HG02642 (cell line): ENCODE measurements around the gene EED.
"Not testable (repeated sequence)": the region's sequence is repeated elsewhere in the genome, so short reads cannot be mapped to it uniquely, and the experiment has no call there.

Experiments used
- ATAC-seq: cut with Tn5 transposase; IDR thresholded peaks from one replicate; pipeline ENCODE4 v1.9.1; 2021; ENCODE audit warnings: mild to moderate bottlenecking; ENCODE audit not compliant: unreplicated experiment, poor library complexity

The EED gene

GRCh38 chr11:86218125-86219084, 26.1 kb upstream of the EED start:
- ATAC-seq: peak; percentile 39

- ATAC-seq: peak; percentile 71
Measured at GRCh38 chr11:86219311-86220193, 25.0 kb upstream of the EED start.

GRCh38 chr11:86220653-86221052, 23.9 kb upstream of the EED start:
- no peak for ATAC-seq

DNA sequence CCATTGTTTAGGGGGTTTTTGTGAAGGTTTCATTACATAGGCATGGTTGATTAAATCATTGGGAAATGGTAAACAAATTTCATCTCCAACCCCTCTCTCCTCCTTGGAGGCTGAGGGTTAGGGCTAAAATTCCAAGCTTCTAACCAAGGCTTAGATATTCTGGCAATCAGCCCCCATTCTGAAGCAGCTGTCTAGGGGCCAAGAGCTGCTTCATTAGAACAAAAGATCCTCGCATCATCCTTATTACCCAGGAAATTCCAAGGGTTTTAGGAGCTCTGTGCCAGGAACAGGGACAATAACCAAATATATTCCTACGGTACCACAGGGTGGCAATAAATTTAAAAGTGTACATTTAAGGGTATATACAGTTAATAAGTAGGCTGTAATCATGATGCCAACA, 22.5 kb upstream of the EED start:
- ATAC-seq: no peak

GRCh38 chr11:86224575-86224974, 20.0 kb upstream of the EED start:
- not testable (repeated sequence) for ATAC-seq

DNA sequence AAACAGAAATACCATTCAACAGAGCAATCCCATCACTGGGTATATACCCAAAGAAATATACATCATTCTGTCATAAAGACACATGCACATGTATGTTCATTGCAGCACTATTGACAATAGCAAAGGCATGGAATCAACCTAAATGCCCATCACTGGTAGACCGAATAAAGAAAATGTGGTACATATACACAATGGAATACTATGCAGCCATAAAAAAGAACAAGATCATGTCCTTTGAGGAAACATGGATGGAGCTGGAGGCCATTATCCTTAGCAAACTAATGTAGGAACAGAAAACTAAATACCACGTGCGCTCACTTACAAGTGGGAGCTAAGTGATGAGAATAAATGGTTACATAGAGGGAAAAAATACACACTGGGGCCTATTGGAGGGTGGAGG, 19.2 kb upstream of the EED start:
- not testable (repeated sequence) for ATAC-seq

DNA sequence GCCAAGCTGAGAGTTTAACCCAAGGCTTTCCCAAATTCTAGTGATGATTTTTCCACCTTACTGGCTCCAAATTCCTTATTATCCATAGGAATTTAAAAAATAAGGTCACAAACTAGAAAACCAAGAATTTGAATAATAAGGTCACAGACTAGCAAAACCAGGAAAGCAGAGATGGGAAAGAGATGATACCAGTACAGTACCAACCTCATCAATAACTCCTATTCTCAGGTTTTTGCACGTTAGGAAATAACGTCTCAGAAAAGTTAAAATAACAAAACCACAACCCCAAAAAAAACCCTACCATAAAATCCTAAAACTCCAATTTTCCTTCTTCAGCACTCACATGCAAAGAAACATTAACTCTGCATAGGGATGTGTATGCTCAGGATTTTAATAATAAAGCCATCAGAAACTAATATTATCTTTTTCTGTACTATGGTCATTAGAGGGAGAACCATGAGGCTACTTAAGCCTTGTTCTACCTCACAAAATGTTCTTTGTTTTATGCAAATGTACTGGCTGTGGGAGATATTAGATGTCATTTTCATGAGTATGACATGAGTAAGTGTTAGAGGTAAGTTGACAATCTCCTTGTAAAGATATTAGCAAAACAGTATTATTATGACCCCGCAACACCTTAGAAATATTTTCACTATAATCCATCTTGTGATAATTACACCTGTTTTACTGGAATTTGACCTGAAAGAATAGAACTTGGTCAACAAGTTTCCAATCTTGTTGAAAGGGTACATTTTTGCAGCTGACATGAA, 16.1 kb upstream of the EED start:
- no peak for ATAC-seq

DNA sequence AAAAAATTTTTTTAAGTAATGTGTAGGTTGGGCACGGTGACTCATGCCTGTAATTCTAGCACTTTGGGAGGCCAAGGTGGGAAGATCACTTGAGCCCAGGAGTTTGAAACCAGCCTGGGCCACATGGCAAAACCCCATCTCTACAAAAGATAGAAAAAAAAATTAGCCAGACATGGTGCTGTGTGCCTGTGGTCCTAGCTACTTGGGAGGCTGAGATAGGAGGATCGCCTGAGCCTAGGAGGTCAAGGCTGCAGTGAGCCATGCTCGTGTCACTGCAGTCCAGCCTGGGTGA, 15.6 kb upstream of the EED start:
- ATAC-seq: not testable (repeated sequence)

DNA sequence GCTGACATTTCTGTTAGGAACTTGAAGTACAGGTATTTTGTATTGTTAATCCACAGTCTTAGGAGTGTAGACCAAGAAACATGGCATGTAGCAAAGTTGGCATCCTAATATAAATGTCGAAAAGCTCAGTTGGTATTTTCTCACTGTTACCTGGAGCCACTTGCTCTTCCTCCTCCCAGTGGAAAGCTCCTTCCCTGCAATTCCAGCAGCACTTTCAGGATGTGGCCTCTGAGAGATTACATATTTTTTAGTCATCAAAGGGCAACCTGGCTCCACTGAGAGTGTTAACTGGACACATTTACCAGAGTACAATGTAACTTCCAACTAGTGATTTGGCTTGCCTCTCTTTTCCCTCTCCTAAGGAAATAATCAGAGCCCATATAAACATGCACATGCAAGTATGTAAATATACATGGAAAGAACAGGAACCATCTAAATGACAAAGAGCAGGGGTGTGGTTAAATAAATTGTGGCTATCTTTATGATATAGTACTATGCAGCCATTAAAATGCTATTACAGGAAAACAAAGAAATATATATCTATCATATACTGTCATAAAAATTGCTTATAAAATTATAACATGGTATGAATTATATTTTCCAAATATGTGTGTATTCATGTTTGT, 14.3 kb upstream of the EED start:
- ATAC-seq: no peak

- ATAC-seq: no peak
Measured at GRCh38 chr11:86230921-86231434, 13.6 kb upstream of the EED start.

- ATAC-seq: no peak
Measured at GRCh38 chr11:86232556-86232955, 12.0 kb upstream of the EED start.

DNA sequence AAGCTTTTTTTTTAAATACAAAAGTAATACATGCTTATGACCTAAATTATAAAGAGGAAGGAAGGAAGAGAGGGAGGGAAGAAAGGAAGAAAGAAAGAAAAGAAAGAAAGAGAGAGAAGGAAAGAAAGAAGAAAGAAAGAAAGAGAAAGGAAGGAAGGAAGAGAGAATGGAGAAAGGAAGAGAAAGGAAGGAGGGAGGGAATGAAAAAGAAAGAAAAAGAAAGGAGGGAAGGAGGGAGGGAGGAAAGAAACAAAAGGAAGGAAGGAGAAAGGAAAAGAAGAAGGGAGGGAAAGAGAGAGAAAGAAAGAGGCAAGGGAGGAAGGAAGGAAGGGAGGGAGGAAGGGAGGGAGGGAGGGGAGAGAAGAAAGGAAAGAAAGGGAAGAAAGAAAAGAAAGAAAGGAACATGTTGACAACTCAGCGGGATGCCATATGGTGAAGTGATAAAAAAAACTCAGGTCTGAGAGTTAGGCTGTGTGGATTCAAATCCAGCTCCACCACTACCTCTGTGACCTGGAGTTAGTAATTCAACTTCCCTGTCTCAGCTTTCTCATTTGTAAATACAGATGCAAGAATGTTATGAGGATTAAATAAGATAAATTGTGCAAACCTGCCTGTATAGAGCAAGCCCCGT, 9.6 kb upstream of the EED start:
- ATAC-seq: no peak

GRCh38 chr11:86237267-86237804, 7.2 kb upstream of the EED start:
- ATAC-seq: no peak

DNA sequence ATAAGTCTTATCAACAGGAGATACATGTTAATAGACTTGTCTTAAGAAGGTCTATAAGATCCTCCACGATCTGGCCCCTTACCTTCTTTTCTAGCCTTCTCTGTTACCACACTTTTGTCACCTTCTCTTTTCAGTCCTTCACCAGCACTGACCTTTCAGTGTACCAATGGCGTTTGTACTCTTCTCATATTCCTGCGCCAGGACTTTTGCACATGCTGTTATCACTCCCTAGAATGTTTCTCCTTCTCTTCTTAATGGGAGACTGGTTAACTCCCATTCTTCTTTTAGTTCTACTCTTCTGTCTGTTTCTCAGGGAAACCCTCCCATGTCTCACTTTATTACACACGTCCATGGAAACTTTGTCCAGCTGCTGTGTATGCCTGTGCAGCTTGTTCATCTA, 4.4 kb upstream of the EED start:
- ATAC-seq: no peak

DNA sequence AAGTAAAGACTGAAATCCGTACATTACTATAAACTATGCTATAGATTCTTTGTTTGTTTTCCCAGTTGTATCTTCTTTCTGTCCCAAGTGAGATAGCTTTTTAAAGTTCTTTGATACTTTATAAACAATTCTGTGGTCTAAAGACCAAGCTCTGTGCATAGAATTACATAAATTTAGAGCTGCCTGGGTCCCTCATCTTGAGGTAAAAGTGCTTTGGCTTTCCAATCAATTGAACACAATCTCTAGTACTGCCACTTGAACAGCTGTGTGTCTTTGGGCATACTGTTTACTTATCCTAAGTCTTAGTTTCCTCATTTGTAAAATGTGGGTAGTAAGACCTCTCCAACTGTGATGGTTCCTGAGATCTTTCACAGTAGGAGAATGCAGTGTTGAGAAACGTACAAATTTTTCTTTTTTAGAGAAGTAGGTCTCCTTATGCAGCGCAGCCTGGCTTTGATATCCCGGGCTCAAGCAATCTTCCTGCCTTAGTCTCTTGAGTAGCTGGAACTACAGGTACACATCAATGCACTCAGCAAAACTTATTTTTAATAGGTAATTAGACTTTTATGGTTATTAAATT, 2.5 kb upstream of the EED start:
- no peak for ATAC-seq

- ATAC-seq: no peak
Measured at GRCh38 chr11:86243396-86243795, 1.2 kb upstream of the EED start.

DNA sequence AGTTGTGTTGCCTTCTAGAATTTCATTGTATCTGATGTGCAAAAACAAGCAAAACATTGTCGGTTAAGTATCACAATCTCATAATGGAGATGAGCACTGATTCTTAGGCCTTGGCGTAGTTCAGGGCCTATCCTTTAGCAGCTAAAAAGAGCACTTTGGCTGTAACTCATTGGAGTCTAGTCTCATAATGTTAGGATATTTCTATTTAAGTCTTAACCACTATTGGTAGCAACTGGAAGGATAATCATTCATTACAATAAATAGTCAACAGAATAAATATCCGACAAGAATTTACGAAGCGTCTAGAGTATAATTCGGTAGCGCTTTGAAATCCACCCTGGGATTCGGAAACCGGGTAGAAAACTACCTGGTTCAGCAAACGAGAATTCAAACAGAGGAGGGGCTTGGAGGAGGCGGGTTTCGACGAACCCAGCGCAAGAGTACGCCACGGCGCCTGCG, 461 bp upstream of the EED start:
- ATAC-seq: peak; percentile 70

GRCh38 chr11:86245369-86246292, 1.1 kb downstream of the EED start:
- ATAC-seq: peak; percentile 4
